CD14-positive monocyte (primary cell): ENCODE data around the gene CBFB. TPM values are rescaled to one million over a fixed set of nuclear protein-coding genes. Genes with fewer than 3 reads are reported as not detected.

Experiments
- DNase-seq, 3 donors: peaks; one replicate each; pipeline ENCODE4 v3.0.0-alpha.2; 2011 to 2022
- H2AFZ ChIP-seq: 2 replicates; pipeline ENCODE4 v1.6.0; 2012; ENCODE audit warnings: mild to moderate bottlenecking, low read depth, low read length, inconsistent platforms; ENCODE audit not compliant: insufficient read depth, poor library complexity, severe bottlenecking
- H3K27ac ChIP-seq, 2 donors: 1 replicate in 1 of 2; 2 replicates in 1 of 2; pipeline ENCODE4 v1.5.1; 2012 to 2013; ENCODE audit warnings: low read length in 2 of 2, control low read depth in 1 of 2, inconsistent platforms in 1 of 2, low read depth in 1 of 2, mild to moderate bottlenecking in 1 of 2
- H3K27me3 ChIP-seq, 2 donors: one replicate each; pipeline versions ENCODE4 v1.6.0 to v1.6.1; 2011 to 2013; ENCODE audit warnings: low read length in 2 of 2; ENCODE audit not compliant: control insufficient read depth in 2 of 2, insufficient read depth in 2 of 2
- H3K36me3 ChIP-seq, 2 donors: replicated peaks in 1 of 2; 1 replicate in 1 of 2; 2 replicates in 1 of 2; pipeline versions ENCODE4 v1.5.1 to v1.6.1; 2012 to 2013; ENCODE audit warnings: low read length in 2 of 2, control low read depth in 1 of 2, inconsistent platforms in 1 of 2, mild to moderate bottlenecking in 1 of 2; ENCODE audit not compliant: insufficient read depth in 2 of 2, control insufficient read depth in 1 of 2
- H3K4me1 ChIP-seq, 2 donors: 1 replicate in 1 of 2; 2 replicates in 1 of 2; pipeline versions ENCODE4 v1.5.1 to v1.6.1; 2012 to 2013; ENCODE audit warnings: low read length in 2 of 2, control low read depth in 1 of 2, inconsistent platforms in 1 of 2, mild to moderate bottlenecking in 1 of 2, moderate library complexity in 1 of 2; ENCODE audit not compliant: insufficient read depth in 2 of 2, control insufficient read depth in 1 of 2
- H3K4me2 ChIP-seq: replicated peaks from 2 replicates; pipeline ENCODE3; 2012; ENCODE audit warnings: low read length, moderate library complexity, mild to moderate bottlenecking; ENCODE audit not compliant: poor library complexity, severe bottlenecking; ENCODE audit errors: extremely low read depth
- H3K4me3 ChIP-seq, 3 experiments: fragments of 200-600 bp in 1 of 3; sonication (generic) in 1 of 3; replicated peaks in 1 of 3; 1 replicate in 2 of 3; 2 replicates in 1 of 3; pipeline ENCODE4 v1.5.1; 2011 to 2013; ENCODE audit warnings: low read length in 3 of 3, mild to moderate bottlenecking in 3 of 3, control low read depth in 2 of 3, low read depth in 2 of 3, inconsistent platforms in 1 of 3, moderate library complexity in 1 of 3
- H3K79me2 ChIP-seq: 2 replicates; pipeline ENCODE4 v1.6.0; 2012; ENCODE audit warnings: mild to moderate bottlenecking, control low read depth, inconsistent platforms, low read length, moderate library complexity; ENCODE audit not compliant: insufficient read depth
- H3K9ac ChIP-seq: 2 replicates; pipeline ENCODE4 v1.6.0; 2017; ENCODE audit warnings: low read length, mild to moderate bottlenecking; ENCODE audit not compliant: insufficient read depth, poor library complexity, severe bottlenecking
- H3K9me3 ChIP-seq, 2 donors: replicated peaks in 1 of 2; 1 replicate in 1 of 2; 2 replicates in 1 of 2; pipeline versions ENCODE4 v1.5.1 to v1.6.1; 2012 to 2013; ENCODE audit warnings: low read length in 2 of 2, control low read depth in 1 of 2; ENCODE audit not compliant: control insufficient read depth in 1 of 2, insufficient read depth in 1 of 2
- H4K20me1 ChIP-seq: 2 replicates; pipeline ENCODE4 v1.6.0; 2012; ENCODE audit warnings: mild to moderate bottlenecking, low read length, control low read depth, moderate library complexity; ENCODE audit not compliant: insufficient read depth
- H3K27ac Mint-ChIP-seq, 7 donors: one replicate each; pipeline ENCODE4 v1.8.0; 2020; ENCODE audit warnings: mild to moderate bottlenecking in 7 of 7, mixed read lengths in 7 of 7, moderate library complexity in 6 of 7, inconsistent platforms in 2 of 7
- H3K27me3 Mint-ChIP-seq, 3 donors: one replicate each; pipeline ENCODE4 v1.8.0; 2021 to 2022; ENCODE audit warnings: low read depth in 3 of 3, mild to moderate bottlenecking in 3 of 3, mixed read lengths in 3 of 3, moderate library complexity in 3 of 3, inconsistent platforms in 1 of 3
- H3K36me3 Mint-ChIP-seq, 2 donors: one replicate each; pipeline ENCODE4 v1.8.0; 2020; ENCODE audit warnings: mixed read lengths in 2 of 2, inconsistent platforms in 1 of 2, mild to moderate bottlenecking in 1 of 2
- H3K4me1 Mint-ChIP-seq: one replicate; pipeline ENCODE4 v1.8.0; 2020; ENCODE audit warnings: mild to moderate bottlenecking, mixed read lengths
- H3K4me3 Mint-ChIP-seq, 2 donors: one replicate each; pipeline ENCODE4 v1.8.0; 2020; ENCODE audit warnings: mild to moderate bottlenecking in 2 of 2, mixed read lengths in 2 of 2, moderate library complexity in 1 of 2
- H3K9me3 Mint-ChIP-seq, 7 donors: one replicate each; pipeline ENCODE4 v1.8.0; 2020 to 2022; ENCODE audit warnings: mixed read lengths in 7 of 7, mild to moderate bottlenecking in 6 of 7, moderate library complexity in 6 of 7, inconsistent platforms in 2 of 7
- WGBS: methylation state at CpG from one replicate; pipeline ENCODE4 v1.1.5; 2013; ENCODE audit warnings: missing lambda C conversion rate; ENCODE audit not compliant: insufficient coverage; 5-methylcytosine and 5-hydroxymethylcytosine counted together
- intact Hi-C, 2 donors: fragments of 100-400 bp; cut with micrococcal nuclease; formaldehyde crosslinking; loops; one replicate each; pipeline versions ENCODE4 v1.15.0 to v1.15.1; 2023
- polyA plus RNA-seq, 3 donors: library from polyadenylated mRNA; depleted of rRNA in 1 of 3; unstranded in 2 of 3; stranded (reverse) in 1 of 3; fragments of 300-500 nt in 2 of 3; fragments of >200 nt in 1 of 3; fragmentation: Illumina TruSeq in 2 of 3; gene quantifications; 1 replicate in 2 of 3; 2 replicates in 1 of 3; pipeline ENCODE4 v1.2.3, GENCODE V29; 2012 to 2021
- TF ChIP-seq, protein P1 (sequence below): fragments of 200-600 bp; IDR thresholded peaks from one replicate; pipeline ENCODE4 v1.8.0; 2022; ENCODE audit warnings: antibody characterized with exemption, mild to moderate bottlenecking

CBFB gene
- polyA plus RNA-seq, 3 donors = 28.3 to 45.4 (median 29.5) TPM

DNA sequence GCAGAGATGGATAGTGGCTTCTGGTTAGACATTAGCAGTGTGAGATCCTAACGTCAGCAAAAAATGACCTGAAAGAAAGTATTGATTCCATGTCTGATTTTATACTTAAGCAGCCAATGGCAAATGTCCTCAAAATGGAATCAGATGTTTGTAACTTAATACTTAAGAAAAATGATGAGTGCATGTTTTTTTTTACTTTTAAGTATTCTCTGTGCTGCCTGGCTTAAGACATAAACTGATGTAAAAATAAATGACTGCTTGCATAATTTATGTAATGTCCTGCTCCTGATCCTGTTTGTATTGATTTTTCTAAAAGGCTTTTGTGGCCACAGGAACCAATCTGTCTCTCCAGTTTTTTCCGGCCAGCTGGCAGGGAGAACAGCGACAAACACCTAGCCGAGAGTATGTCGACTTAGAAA lies 7.4 kb downstream of the CBFB start:
- no peaks in the 10 kb centered on the region for H3K9me3 ChIP-seq
- Mint-ChIP-seq H3K9me3 (no peaks in the 10 kb centered on the region), H3K4me3 (no peak overlapping the region), H3K36me3 (peaks cover 39 to 66% of the 10 kb centered on the region in 2 donors), H3K4me1 (peaks cover 22% of the 10 kb centered on the region), H3K27me3 (no peaks in the 10 kb centered on the region), H3K27ac (peak overlapping the region in 2 of 7 donors; percentile 23 to 33)
- TF ChIP-seq, protein P1, sequence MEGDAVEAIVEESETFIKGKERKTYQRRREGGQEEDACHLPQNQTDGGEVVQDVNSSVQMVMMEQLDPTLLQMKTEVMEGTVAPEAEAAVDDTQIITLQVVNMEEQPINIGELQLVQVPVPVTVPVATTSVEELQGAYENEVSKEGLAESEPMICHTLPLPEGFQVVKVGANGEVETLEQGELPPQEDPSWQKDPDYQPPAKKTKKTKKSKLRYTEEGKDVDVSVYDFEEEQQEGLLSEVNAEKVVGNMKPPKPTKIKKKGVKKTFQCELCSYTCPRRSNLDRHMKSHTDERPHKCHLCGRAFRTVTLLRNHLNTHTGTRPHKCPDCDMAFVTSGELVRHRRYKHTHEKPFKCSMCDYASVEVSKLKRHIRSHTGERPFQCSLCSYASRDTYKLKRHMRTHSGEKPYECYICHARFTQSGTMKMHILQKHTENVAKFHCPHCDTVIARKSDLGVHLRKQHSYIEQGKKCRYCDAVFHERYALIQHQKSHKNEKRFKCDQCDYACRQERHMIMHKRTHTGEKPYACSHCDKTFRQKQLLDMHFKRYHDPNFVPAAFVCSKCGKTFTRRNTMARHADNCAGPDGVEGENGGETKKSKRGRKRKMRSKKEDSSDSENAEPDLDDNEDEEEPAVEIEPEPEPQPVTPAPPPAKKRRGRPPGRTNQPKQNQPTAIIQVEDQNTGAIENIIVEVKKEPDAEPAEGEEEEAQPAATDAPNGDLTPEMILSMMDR = no peak
- no peak overlapping the region for H2AFZ ChIP-seq
- peaks cover 84% of the 10 kb centered on the region for H4K20me1 ChIP-seq
- 100% methylated on average over 3 of the region's 5 CpGs for WGBS
- H3K27me3 ChIP-seq = no peaks in the 10 kb centered on the region
- no peak overlapping the region for H3K27ac ChIP-seq
- H3K9ac ChIP-seq = no peak overlapping the region
- no peak overlapping the region for H3K4me3 ChIP-seq
- peaks cover 11 to 77% of the 10 kb centered on the region in 2 donors for H3K36me3 ChIP-seq
- H3K4me1 ChIP-seq = peaks cover 0 to 7% of the 10 kb centered on the region in 2 donors
- H3K4me2 ChIP-seq = no peak overlapping the region
- peaks cover 98% of the 10 kb centered on the region for H3K79me2 ChIP-seq
- intact Hi-C loops = no loop called here
- no peak for DNase-seq

DNA sequence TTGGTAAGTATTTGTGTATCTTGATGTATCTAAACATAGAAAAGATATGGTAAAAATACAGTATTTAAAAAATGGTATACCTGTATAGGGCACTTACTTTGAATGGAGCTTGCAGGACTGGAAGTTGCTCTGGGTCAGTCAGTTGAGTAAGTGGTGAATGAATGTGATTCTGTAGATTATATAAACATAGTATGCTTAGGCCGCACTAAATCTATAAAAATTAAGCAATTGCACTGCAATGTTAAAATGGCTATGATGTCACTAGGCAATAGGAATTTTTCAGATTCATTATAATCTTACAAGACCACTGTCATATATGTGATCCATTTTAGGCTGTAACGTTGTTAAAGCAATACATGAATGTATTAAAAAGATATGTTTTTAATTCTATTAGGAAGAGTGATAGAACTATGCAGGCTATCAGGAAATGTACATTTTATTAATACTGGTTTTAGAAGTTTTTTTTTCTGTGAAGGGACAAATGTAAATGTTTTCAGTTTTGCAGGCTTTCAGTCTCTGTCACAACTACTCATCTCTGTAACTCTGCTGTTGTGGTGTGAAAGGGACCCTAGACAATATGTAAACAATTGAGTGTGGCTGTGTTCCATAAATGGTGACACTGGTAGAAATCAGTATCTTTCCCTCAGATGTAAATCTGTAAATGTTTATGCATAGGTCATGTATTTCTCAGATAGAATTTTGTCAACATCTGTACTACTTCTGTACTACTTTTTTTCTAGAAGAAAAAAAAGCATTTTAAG lies 10.5 kb downstream of the CBFB start:
- Mint-ChIP-seq H3K9me3 (no peaks in the 10 kb centered on the region), H3K36me3 (peaks cover 38 to 59% of the 10 kb centered on the region in 2 donors)
- no peaks in the 10 kb centered on the region for H3K9me3 ChIP-seq

More for the DNA sequence above, 10.5 kb downstream of the CBFB start:
- H3K9ac ChIP-seq = no peak overlapping the region
- peaks cover 0 to 7% of the 10 kb centered on the region in 2 donors for H3K4me1 ChIP-seq
- no peak for DNase-seq
- no peak overlapping the region for H3K4me3 ChIP-seq
- Mint-ChIP-seq H3K4me1 (peaks cover 13% of the 10 kb centered on the region), H3K27ac (no peak overlapping the region), H3K4me3 (no peak overlapping the region), H3K27me3 (no peaks in the 10 kb centered on the region)
- H3K27me3 ChIP-seq = no peaks in the 10 kb centered on the region
- intact Hi-C loops = no loop called here
- H3K79me2 ChIP-seq = peaks cover 98% of the 10 kb centered on the region
- no CpG with 5 or more reads among the region's 2 CpGs for WGBS
- no peak overlapping the region for H3K4me2 ChIP-seq
- H2AFZ ChIP-seq = no peak overlapping the region
- peak overlapping the region in 1 of 2 donors; percentile 36 for H3K27ac ChIP-seq
- H4K20me1 ChIP-seq = peaks cover 80% of the 10 kb centered on the region
- peaks cover 13 to 84% of the 10 kb centered on the region in 2 donors for H3K36me3 ChIP-seq
- TF ChIP-seq, protein P1 = no peak
